Fibroblast of skin of back (primary cell): Measurements from ENCODE around the gene EXD3.
A peak's percentile ranks its signal among the peaks of the same experiment; 100 is the strongest.

Experiments
- DNase-seq: peaks from one replicate; pipeline ENCODE4 v3.0.0-alpha.2; 2013

The EXD3 gene

DNA sequence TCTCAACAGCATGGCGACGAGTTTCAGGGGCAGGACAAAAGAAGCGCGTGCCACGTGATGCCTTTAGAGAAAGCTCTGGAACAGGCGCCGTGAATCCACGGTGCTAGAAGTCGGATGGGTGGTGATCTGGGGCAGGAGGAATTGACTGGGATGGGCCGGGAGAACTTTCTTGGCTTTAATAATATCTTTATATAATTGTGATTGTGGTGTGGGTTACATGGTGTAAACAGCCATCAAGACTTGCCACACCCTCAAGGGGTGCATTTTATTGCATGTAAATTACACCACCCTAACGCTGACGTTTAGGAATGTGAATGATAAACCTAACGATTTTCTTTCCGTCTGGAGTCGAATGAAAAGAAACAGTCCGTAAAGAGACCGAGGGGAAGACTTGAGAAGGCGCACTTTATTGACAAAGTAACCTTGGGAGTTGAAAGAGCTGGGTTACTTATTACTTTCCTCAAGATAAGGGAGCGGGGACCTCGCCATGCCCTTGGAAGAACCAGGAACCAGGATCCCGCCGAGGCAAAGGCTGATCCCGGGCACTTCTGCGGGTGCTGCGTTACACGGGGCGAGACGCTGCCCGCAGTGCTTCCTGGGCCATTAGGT lies 129.4 kb downstream of the EXD3 start:
- DNase-seq: no peak

DNA sequence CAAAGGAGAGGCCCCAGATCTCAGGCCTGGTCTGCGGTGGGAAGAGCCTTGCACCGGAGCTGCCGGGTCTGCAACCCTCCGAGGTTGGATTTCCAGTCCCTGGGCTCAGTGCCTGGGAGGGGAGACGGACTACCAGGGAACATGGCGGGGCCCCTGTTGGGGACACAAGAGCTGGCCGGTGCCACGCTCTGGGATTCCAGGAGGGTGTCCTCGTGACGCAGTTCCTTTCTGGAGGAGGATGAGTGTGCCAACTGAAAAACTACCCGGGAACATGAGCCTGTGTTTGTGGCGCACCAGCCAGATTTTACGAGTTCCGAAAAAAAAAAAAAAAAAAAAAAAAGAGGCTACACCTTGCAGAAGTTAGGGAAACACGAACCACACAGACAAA lies 129.9 kb downstream of the EXD3 start:
- no peak for DNase-seq

DNA sequence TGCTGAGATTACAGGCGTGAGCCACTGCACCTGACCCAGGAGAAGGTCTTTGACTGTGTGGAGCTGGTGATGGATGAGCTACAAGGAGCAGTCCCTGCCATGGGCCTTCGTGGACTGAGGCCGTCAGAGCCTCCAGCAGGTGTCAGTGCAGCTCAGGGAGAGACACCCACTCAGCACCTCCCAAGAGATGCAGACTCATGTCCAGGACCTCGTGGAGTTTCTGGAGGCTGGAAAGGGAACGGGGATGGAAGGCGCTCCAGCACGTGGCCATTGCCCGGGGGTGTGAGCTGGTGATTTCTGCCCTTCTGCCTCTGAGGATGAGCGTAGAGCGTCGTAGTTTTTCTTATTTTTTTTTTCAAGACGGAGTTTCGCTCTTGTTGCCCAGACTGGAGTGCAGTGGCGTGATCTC lies 136.0 kb downstream of the EXD3 start:
- peak; percentile 58 for DNase-seq

GRCh38 chr9:137281345-137282116 lies 141.4 kb downstream of the EXD3 start:
- DNase-seq: no peak

- DNase-seq: no peak
These were observed 142.3 kb downstream of the EXD3 start for GRCh38 chr9:137280474-137281344.

DNA sequence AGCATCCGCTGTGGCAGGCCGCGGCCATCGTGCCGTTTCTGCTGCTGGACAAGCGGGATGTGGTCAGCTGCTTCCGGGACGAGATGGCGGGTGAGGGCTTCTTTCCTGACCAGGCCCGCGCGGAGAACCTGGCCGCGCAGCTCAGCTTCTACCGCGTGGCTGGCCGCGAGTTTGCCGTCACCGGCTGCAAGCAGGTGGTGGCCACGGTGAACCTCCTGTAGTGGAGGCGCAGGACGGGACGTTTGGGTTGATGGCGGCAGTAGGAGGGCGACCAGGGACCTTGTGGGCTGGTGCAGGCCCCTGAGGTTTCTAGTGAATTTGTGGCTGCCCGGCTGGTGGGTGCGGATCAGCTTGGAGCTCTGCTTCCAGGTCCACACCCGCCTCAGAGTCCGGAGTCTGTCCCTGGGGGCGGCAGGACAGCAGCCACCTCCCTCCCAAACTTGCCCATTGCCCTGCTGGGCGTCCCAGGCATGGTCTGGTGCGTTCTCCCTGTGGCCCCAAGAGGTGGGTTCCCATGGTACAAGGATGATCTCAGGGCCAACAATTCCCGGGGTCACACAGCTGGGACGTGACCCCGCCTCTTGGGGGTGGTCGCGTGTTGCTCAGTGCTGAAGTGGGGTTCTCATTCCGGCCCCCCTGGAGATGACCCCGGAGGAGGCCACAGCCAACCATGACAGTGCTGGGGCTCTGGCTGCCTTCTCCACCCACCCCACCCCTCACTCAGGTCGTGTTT lies 143.1 kb downstream of the EXD3 start:
- no peak for DNase-seq

- no peak for DNase-seq
These were observed 143.9 kb downstream of the EXD3 start for GRCh38 chr9:137278721-137279711.

GRCh38 chr9:137278061-137278701 lies 144.8 kb downstream of the EXD3 start:
- no peak for DNase-seq

DNA sequence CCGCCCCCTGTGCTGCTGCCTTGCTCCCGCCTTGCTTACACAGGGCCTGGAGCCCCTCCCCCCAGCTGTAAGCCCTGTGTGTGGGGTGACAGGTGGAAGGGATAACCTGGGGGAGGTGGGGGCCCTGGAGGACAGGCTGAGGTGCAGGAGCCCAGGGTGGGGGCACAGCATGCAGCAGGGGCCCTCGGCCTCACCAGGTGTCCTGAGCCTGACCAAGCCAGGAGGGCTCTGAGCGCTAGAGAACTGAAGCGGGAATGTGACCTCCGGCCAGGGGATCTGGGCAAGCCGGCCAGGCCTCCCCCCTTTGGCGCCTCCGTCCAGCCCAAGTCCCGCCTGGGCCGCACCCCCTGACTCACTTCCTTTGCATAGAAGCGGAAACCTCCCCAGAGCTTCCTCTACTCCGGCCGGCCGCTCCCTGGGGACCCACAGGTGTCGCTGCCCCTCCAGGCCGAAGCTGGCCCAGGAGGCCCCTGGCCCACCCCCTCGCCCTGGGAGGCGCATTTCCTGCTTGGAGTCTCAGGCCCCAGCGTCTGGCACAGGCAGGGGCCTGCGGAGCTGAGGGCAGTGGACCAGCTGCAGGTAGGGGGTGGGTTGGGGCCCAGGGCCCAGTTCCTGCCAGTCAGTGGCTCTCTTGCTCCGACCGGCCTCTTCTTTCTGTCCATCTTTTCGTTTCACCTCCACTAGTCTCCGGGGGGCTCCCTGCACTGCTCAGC lies 145.5 kb downstream of the EXD3 start, which contains the start of gene TOR4A:
Gene TOR4A (plus strand): TSS at position 398 of the 713 bp plus-strand sequence. CDS start 964 bp downstream, outside the sequence.
- peak; percentile 70 for DNase-seq

DNA sequence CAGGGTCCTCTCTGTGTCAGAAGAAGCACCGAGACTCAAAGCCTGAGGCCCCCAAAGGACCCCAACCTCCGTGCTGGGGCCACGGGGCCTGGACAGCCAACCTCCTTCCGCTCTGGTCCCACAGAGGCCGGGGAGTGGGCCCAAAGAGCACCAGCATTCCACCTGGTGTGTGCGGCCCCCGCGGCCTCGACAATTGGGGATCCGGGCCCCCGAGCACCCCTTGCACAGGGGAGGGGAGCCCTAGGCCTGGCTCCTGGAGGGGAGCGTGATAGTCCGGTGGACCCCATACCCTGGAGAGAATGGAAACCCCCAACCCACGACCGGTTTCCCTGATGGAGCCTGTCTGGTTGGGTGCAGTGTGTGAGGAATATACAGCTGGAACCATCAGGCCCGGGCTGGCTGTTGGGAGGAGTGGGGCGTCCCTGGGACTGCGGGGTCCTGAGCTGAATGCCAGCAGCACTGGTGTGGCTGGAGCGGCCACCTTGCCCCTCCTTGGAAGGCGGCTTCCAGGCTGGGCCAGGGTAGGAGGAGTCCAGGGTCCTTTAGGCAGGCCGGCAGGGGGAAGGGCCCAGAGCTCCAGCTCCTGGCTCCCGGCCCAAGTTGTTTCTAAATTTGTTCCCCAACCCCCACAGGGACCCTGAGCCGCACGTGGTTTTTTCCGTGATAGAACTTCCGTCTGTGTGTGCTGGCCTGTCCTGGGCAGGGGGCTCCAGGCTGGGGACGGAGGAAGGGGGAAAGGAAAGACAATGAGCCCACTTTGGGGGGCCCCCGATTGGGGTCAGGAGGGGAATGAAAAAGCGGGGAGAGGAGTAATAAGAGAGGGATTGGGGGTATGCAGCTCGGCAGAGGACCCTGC lies 146.3 kb downstream of the EXD3 start:
- peak; percentile 53 for DNase-seq

GRCh38 chr9:137275588-137276472 lies 147.1 kb downstream of the EXD3 start:
- DNase-seq: no peak

DNA sequence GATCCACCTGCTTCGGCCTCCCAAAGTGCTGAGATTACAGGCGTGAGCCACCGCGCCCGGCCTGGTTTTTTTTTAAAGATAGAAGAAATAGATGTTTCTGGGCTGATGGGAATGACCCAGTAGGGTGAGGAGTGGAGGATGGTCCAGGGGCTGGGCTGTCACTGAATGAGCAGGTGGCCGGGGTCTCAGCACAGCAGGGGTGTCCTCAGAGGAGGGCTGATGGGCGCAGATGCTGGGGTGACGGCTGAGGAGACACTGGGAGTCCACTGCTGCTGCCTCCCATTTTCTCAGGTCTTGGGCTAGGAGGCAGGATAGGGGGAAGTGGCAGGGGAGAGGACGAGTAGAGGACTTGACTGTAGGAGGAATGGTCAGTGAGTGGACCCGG lies 147.8 kb downstream of the EXD3 start:
- DNase-seq: no peak

DNA sequence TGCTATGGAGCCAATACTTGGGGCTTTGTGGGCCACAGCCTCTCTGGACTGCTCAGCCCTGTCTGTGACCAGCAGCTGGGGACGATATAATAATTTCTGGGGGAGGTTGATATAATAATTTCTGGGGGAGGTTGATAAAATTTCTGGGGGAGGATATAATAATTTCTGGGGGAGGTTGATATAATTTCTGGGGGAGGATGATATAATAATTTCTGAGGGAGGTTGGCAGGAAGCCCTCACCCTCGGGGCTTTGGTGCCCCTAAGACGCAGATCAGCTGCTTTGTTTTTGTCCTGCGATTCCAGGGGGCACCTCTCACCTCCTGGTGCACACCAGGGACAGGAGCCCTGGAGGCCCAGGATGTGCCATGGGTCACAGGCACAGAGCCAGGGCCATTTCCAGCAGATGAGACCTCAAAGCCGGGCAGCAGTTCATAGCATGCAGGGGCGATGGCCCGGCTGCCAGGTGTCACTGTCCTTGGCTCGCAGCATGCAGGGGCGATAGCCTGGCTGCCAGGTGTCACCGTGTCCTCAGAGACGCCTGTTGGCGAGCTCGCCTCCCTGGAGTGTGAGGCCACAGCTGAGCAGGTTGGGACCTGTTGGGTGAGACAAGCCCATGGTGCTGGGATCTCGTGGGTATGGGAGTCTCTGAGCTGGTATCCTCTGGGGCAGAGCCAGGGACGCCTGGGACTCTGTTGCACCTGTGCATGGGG lies 149.2 kb downstream of the EXD3 start:
- DNase-seq: no peak

DNA sequence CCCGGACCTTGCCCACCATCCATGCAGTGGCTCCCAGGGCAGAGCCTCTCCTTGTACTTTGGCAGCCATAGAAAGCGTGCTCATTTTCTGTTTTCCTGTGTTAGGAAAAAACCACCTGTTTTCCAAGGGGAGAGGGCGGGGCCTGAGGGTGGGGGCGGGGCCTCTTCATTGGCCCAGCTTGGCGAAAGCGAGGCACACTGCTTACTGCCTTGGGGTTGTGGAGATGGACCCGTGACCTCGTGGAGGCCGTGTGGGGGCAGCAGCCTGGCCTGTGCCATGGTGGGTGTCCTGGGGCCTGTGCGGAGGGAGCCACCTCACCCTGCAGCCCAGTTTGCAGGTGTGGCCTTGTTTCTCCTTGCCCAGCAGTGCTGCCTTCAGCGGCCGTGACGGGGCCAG lies 149.9 kb downstream of the EXD3 start:
- DNase-seq: no peak

- DNase-seq: no peak
These were observed 150.5 kb downstream of the EXD3 start for GRCh38 chr9:137272241-137273094.

- no peak for DNase-seq
These were observed 151.3 kb downstream of the EXD3 start for GRCh38 chr9:137271696-137272076.
